Parathyroid adenoma (tissue), 2 donors: ENCODE data around the gene ADAMTS6.
"Not testable (repeated sequence)": the region's sequence is repeated elsewhere in the genome, so short reads cannot be mapped to it uniquely, and the experiment has no call there.

Experiments
- H2AFZ ChIP-seq: fragments of 300-600 bp; sonication (generic); one replicate; pipeline ENCODE4 v1.7.0; 2017; ENCODE audit warnings: antibody characterized with exemption, mild to moderate bottlenecking
- H3K27ac ChIP-seq: fragments of 300-600 bp; sonication (generic); one replicate; pipeline ENCODE4 v1.7.0; 2017
- H3K27me3 ChIP-seq: fragments of 300-600 bp; sonication (generic); one replicate; pipeline ENCODE4 v1.7.0; 2017; ENCODE audit warnings: low read length; ENCODE audit not compliant: control insufficient read depth, insufficient read depth
- H3K36me3 ChIP-seq: fragments of 300-600 bp; sonication (generic); one replicate; pipeline ENCODE4 v1.7.0; 2017; ENCODE audit warnings: low read length; ENCODE audit not compliant: control insufficient read depth, insufficient read depth
- H3K4me1 ChIP-seq: fragments of 300-600 bp; sonication (generic); one replicate; pipeline ENCODE4 v1.7.0; 2017; ENCODE audit warnings: control low read depth
- H3K4me2 ChIP-seq: fragments of 300-600 bp; sonication (generic); one replicate; pipeline ENCODE4 v1.7.0; 2017; ENCODE audit warnings: low read length
- H3K4me3 ChIP-seq: fragments of 300-600 bp; sonication (generic); one replicate; pipeline ENCODE4 v1.7.0; 2017; ENCODE audit warnings: low read depth, low read length
- H3K79me2 ChIP-seq: fragments of 300-600 bp; sonication (generic); one replicate; pipeline ENCODE4 v1.7.0; 2017; ENCODE audit warnings: control low read depth
- H3K9ac ChIP-seq: fragments of 300-600 bp; sonication (generic); one replicate; pipeline ENCODE4 v1.7.0; 2017; ENCODE audit warnings: mild to moderate bottlenecking
- H3K9me3 ChIP-seq: fragments of 300-600 bp; sonication (generic); one replicate; pipeline ENCODE4 v1.7.0; 2017; ENCODE audit warnings: low read length; ENCODE audit not compliant: control insufficient read depth
- TF ChIP-seq, protein P1 (sequence below): fragments of 300-600 bp; sonication (generic); IDR thresholded peaks from one replicate; pipeline ENCODE4 v1.7.0; 2017; ENCODE audit warnings: antibody characterized with exemption, mild to moderate bottlenecking
- donor health status: primary hyperparathyroidism.

ADAMTS6 gene

DNA sequence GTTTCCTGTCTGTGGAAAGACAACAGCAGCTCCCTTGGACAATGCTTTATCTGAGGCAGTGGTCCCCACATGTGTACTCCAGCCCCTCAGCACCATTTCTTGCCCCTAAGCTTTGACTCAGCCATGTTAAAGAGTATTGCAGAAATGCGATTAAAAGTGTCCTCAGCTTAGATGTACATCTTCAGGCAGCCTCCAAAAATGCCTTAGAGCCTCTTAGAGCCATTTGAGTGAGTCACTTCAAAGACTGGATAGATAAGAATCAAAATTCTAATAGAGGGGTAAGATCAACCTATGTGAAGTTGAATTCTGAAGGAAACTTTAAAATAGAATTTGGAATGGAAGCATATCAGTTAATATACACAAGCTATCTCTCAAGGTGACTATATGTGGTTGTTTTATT, 296.3 kb downstream of the ADAMTS6 start:
- Histone ChIP-seq H3K9ac (no peak overlapping the region), H2AFZ (no peak overlapping the region), H3K4me1 (no peaks in the 10 kb centered on the region), H3K27me3 (no peaks in the 10 kb centered on the region), H3K27ac (no peak overlapping the region), H3K36me3 (no peaks in the 10 kb centered on the region), H3K4me3 (no peak overlapping the region), H3K9me3 (no peaks in the 10 kb centered on the region), H3K79me2 (no peaks in the 10 kb centered on the region), H3K4me2 (no peak overlapping the region)
- TF ChIP-seq, protein P1, sequence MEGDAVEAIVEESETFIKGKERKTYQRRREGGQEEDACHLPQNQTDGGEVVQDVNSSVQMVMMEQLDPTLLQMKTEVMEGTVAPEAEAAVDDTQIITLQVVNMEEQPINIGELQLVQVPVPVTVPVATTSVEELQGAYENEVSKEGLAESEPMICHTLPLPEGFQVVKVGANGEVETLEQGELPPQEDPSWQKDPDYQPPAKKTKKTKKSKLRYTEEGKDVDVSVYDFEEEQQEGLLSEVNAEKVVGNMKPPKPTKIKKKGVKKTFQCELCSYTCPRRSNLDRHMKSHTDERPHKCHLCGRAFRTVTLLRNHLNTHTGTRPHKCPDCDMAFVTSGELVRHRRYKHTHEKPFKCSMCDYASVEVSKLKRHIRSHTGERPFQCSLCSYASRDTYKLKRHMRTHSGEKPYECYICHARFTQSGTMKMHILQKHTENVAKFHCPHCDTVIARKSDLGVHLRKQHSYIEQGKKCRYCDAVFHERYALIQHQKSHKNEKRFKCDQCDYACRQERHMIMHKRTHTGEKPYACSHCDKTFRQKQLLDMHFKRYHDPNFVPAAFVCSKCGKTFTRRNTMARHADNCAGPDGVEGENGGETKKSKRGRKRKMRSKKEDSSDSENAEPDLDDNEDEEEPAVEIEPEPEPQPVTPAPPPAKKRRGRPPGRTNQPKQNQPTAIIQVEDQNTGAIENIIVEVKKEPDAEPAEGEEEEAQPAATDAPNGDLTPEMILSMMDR = no peak

DNA sequence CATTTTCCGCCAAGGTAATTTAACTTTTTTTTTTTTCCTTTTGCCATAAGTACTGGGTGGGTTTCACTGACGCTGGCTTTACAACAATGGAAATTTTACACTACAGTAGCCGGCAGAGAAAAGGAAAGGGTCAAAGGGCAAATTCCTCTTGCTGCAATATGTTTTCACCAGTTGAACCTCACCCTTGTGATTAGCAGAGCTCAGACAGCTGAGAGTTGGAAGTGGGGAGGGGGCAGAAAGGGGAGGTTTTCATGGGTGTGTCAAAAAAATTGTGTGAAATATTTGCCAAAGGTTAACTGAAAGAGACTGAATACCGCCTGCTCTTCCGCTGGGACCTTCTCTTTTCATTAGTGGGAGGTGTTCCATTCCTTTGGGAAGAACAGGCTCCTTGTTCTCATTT, 296.9 kb downstream of the ADAMTS6 start:
- Histone ChIP-seq H3K27me3 (no peaks in the 10 kb centered on the region), H3K27ac (no peak overlapping the region)

DNA sequence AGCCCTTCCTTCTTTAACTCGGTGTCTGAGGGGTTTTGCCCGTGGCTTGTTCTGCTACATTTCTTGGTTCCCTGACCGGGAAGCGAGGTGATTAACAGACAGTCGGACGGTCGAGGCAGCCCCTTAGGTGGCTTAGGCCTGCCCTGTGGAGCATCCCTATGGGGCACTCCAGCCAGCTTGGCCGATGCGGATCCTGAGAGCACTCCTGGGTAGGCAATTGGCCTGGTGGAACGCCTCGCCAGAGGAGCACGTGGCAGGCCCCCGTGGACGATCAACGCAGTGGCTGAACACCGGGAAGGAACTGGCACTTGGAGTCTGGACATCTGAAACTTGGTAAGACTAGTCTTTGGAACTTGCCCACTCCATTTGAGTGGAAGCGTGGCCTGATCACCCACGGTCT, 307.5 kb downstream of the ADAMTS6 start:
- not testable (repeated sequence) for H2AFZ ChIP-seq, H3K79me2 ChIP-seq, H3K4me3 ChIP-seq, H3K36me3 ChIP-seq, H3K27ac ChIP-seq, H3K4me1 ChIP-seq, H3K27me3 ChIP-seq, H3K9me3 ChIP-seq, H3K9ac ChIP-seq, H3K4me2 ChIP-seq

More for the DNA sequence above, 296.9 kb downstream of the ADAMTS6 start:
- Histone ChIP-seq H3K79me2 (no peaks in the 10 kb centered on the region), H3K36me3 (no peaks in the 10 kb centered on the region), H3K4me1 (no peaks in the 10 kb centered on the region), H3K4me3 (no peak overlapping the region), H3K9me3 (no peaks in the 10 kb centered on the region), H2AFZ (no peak overlapping the region), H3K9ac (no peak overlapping the region), H3K4me2 (no peak overlapping the region)
- TF ChIP-seq, protein P1 = no peak

DNA sequence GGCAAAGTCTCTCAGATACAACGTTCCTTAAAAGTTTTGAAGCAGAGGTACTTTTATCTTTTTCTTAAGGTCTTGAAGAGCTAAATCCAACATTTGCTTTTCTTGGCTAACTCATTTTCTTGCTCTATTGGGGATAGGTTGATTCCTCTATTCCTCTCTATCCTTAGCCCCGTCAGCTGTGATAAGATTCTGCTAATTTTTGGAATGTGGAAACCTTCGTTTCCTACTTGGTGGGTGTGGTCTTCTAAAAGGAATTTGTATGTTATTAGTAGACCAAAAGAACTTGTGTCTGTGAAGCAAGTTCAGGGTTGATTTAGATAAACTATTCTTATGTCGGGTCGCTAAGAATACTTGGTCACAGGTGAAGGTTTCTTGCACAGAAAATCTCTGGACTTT, 308.6 kb downstream of the ADAMTS6 start:
- Histone ChIP-seq H3K9me3 (no peaks in the 10 kb centered on the region), H3K4me2 (no peak overlapping the region), H3K4me3 (no peak overlapping the region), H3K27me3 (no peaks in the 10 kb centered on the region), H2AFZ (no peak overlapping the region), H3K4me1 (no peaks in the 10 kb centered on the region), H3K27ac (no peak overlapping the region), H3K79me2 (no peaks in the 10 kb centered on the region), H3K9ac (no peak overlapping the region), H3K36me3 (no peaks in the 10 kb centered on the region)
- TF ChIP-seq, protein P1 = no peak

DNA sequence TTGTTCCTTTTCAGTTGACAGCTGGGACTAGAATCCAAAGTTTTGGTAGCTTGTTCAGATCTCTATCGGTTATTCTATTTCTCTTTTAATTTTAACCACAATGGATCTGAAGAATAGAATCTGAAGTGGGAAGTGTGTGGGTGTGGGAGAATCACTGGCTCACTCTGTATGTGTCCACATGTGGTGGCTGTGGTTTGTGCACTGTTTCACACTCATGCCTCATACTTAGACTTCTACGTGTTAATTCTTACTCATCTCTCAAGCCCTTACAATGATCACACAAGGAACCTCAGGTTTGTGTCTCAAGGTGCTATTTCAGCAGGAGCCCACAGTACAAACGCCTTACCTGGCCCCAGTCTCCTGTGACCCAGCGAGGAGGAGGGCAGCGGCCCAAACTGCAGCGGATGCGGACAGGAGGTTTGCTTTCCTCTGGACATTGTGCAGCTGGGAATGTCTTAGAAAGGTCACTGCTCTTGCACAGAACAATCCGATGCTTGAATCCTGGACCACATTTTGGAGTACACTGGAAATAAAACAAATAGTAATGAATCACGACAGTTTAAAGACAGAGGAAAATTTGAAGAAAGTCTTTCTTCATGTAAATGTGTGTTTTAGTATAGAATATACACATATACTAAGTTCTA, 309.1 kb downstream of the ADAMTS6 start:
- Histone ChIP-seq H3K4me1 (no peaks in the 10 kb centered on the region), H3K27ac (no peak overlapping the region), H3K36me3 (no peaks in the 10 kb centered on the region), H3K79me2 (no peaks in the 10 kb centered on the region), H3K9ac (no peak overlapping the region), H3K27me3 (no peaks in the 10 kb centered on the region), H3K9me3 (no peaks in the 10 kb centered on the region), H3K4me2 (no peak overlapping the region), H2AFZ (no peak overlapping the region), H3K4me3 (no peak overlapping the region)
- TF ChIP-seq, protein P1 = no peak
